NCI-H146 (cell line): ENCODE measurements around the gene MMP28.

Source experiments
- DNase-seq: peaks from one replicate; lab custom pipeline; 2025; lab: John Stamatoyannopoulos, UW

Gene MMP28

DNA sequence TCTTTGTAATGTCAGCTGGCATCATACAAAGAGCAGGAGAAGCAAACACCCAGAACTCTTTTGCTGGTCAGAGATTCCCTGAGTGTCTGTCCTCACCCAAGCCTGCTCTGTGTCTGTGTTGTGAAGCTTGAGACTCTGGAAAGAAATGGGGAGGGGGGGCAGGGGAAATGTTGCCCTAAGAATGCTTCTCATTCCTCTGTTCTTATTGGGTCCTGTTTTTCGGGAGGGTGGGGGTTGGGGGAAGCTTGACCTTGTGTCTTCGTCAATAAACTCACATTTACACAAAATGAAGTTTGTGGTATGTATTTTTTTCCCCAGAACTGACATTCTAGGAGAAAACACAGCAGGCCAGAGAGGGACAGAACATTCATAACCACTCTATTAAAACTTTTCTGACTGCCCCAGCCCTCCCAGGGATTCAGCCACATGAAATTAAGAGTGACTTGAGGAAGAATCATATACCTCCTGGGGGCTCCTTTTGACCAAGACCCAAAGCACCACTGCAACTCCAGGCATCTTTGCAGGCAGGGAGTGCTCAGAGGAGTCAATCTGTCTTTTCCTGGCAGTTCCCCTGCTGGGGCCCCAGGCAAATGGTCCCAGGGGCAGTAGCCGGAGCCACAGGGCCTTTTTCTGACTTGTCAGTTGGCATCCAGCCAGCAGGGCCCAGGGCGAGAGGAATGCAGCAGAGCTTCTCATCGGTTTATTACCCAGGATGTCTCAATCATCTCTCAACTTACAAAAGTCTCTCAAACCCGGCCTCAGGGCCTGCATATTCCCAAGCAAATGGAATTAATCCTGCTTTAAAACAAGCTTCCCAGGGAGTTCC lies 69.1 kb downstream of the MMP28 start:
- DNase-seq: peak; percentile 15

DNA sequence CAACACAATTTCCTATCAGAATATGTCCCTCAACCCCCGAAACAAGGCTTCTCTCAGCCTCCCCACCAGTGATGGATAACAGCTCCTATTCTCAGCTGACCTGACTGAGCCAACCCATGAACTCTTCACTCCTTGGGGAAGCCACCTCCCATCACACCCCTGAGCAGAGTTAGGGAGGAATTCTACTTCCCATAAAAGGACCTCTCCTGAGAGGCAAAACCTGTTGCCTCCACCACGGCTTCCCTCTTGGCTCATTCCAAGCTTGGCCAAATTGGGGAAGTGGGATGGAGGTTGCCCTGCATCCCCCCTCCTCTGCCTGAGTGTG lies 69.7 kb downstream of the MMP28 start:
- no peak for DNase-seq

DNA sequence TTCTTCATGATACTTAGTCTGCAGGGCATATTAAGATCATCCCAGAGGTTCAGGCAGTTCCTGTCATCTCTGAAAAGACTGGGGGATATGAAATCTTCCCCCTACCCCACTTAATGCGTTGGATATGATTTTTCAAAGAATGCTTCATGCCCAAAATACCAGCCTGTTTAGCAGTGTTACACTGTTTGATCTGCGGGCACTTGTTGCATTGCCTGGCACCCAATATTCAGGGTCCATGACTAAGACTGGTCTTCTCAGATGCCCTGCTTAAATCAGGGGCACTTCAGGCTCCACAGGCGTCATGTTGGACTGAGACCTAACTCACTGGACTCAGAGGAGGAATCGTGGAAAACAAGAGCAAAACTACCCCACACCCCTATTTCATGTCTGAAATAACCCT lies 70.4 kb downstream of the MMP28 start:
- no peak for DNase-seq

DNA sequence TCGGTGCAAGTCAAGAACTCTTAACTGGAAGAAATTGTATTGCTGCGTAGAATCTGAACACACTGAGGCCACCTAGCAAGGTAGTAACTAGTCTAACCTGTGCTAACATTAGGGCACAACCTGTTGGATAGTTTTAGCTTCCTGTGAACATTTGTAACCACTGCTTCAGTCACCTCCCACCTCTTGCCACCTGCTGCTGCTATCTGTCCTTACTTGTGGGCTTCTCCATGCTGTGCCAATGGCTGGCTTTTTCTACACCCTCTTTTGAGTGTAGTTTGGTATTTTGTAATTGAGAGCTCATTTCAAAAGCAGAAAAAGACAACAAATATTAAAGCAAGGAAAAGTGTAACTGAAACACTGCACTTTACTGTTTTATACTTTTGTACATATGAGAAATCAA lies 71.7 kb downstream of the MMP28 start:
- DNase-seq: no peak

DNA sequence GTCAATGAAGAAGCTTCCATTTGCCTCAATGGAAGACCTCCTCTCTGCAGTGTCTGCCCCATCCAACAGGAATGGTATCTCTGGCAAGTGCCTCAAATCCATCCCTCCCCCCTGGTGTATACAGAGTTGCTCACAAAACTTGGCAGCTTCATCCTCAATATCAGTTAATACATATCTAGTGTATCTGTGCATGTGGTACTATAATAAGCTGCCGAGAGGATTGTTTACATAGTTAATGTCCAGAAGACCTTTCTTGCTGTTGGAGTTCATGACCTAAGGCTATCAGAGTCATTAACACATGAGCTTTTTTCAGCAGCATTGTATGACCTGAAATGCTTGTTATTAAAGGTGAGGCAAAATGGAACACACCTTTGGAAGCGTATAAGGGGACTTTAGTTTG lies 78.0 kb downstream of the MMP28 start:
- DNase-seq: no peak

DNA sequence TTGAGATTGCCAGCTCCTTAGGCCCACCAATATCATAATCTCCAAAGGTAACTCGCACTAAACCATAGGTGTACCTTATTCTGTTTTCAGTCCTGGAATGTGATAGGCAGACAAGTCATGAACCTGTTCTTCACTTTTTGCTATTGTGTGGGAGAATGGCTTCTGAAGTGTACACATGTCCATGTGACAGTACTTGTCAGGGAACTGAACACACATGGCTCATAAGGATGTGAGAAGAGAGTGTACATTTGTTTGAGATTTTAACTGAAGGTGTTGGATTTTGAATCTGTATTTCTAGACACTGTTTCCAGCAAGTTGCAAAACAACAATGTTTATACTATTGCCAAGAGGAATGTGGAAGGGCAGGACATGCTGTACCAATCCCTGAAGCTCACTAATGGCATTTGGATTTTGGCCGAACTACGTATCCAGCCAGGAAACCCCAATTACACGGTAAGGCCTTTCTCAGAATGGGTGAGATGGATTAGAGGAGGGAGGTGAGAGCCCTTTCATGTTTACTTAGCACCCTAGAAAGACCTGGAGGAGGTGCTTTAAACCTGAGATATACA lies 78.5 kb downstream of the MMP28 start:
- DNase-seq: no peak

DNA sequence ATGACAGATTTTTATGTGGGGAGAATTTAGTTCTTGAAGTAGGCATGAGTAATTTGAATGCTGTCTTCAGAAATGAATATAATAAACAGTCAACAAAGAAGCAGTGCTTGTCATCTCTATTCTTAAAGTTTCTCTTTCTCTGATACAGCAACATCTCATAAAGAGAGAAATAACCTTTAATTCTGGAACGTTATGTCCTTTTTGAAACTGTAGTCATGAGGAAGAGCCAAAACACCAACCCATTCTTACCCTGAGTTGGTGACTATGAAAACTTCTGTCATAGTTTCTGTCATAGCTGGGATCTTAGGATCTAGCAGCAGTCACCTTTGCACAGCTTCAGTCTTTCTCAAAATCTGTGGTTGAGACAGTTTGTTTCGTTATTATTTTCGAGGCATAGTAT lies 79.3 kb downstream of the MMP28 start:
- no peak for DNase-seq
